SK-N-SH (cell line): Measurements from ENCODE around the gene HECTD2.

Experiments
- FOXM1 ChIP-seq: IDR thresholded peaks from 2 replicates; pipeline ENCODE4 v1.4.0; 2012; ENCODE audit warnings: low read depth, mild to moderate bottlenecking
- MXI1 ChIP-seq: IDR thresholded peaks from 2 replicates; pipeline ENCODE4 v1.6.1; 2012; ENCODE audit warnings: mild to moderate bottlenecking, low read depth, low read length, improper control_type of control experiment
- NRF1 ChIP-seq: IDR thresholded peaks from 2 replicates; pipeline ENCODE4 v1.6.1; 2012; ENCODE audit warnings: low read depth, mild to moderate bottlenecking, low read length
- POLR2AphosphoS5 ChIP-seq: IDR thresholded peaks from 2 replicates; pipeline ENCODE4 v1.6.1; 2012; ENCODE audit warnings: low read depth, low read length
- SMC3 ChIP-seq: IDR thresholded peaks from 2 replicates; pipeline ENCODE4 v1.6.1; 2012; ENCODE audit warnings: low read depth, low read length, improper control_type of control experiment
- TAF1 ChIP-seq: IDR thresholded peaks from 2 replicates; pipeline ENCODE4 v1.6.1; 2012; ENCODE audit warnings: low read depth, mild to moderate bottlenecking, low read length, moderate library complexity, borderline replicate concordance
- TCF12 ChIP-seq: IDR thresholded peaks from 2 replicates; pipeline ENCODE4 v1.4.0; 2012
- TEAD4 ChIP-seq: IDR thresholded peaks from 2 replicates; pipeline ENCODE4 v1.4.0; 2012; ENCODE audit warnings: mild to moderate bottlenecking, borderline replicate concordance; ENCODE audit not compliant: insufficient read depth
- YY1 ChIP-seq: IDR thresholded peaks from 2 replicates; pipeline ENCODE4 v1.4.0; 2012; ENCODE audit warnings: low read depth, mild to moderate bottlenecking
- TF ChIP-seq, protein P1 (sequence below): IDR thresholded peaks from 2 replicates; pipeline ENCODE4 v1.6.1; 2012; ENCODE audit warnings: mild to moderate bottlenecking, low read depth, low read length, moderate library complexity
- TF ChIP-seq, protein P2 (sequence below): fragments of 200-600 bp; sonication (generic); IDR thresholded peaks from 2 replicates; pipeline ENCODE4 v1.6.1; 2017; ENCODE audit warnings: antibody characterized with exemption, mild to moderate bottlenecking, moderate library complexity
- TF ChIP-seq, protein P3 (sequence below): fragments of 150-350 bp; IDR thresholded peaks from 2 replicates; pipeline ENCODE4 v1.6.1; 2017; ENCODE audit warnings: antibody characterized with exemption, low read length, low read depth, borderline replicate concordance
- TF ChIP-seq, protein P4 (sequence below): IDR thresholded peaks from 2 replicates; pipeline ENCODE4 v1.4.0; 2012; ENCODE audit warnings: low read depth
- TF ChIP-seq, protein P5 (sequence below): IDR thresholded peaks from 2 replicates; pipeline ENCODE4 v1.4.0; 2012; ENCODE audit warnings: low read depth, borderline replicate concordance

DNA sequence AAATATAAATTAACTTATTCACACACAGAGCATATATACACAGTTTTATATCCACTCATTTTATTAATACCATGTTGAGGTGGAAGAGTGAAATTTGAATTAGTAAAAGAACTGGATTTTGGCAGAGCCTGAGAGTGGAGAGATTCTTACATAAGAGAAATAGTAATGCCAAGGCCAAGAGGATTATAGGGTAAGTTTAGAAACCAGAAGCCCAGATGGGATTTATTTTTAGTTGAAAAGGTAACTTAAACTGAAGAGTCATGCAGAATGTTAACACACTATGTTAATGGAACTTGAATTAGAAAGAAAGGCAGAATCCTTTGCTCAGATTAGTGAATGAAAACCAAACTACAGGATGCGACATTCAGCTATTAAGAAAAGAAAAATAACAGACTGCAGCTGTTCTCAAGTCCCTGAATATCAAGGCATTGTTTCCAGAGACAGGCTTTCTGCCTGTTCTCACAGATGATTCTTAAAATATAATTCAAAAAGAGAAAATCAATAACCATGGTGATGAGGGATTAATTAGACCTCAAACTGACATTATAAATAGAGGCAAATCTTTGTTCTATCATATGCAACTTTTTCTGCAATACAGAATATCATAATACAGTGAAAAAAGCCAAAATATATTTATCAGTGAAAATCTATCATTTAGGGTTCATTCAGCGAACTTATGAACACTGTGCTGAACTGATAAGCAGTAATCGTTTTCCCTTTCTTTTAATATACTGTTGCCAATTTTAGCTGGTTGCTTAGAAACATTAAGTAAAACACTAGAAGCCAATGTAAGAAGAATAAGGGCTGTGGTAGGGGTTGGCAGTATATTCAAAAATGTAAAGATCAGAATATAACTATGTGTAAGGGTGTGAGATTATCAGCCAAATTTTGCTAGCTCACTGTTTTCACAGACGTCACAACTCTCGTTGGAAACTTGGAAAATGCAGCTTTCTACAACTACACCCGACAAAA is 34.4 kb downstream of the HECTD2 start:
- TF ChIP-seq, protein P1, sequence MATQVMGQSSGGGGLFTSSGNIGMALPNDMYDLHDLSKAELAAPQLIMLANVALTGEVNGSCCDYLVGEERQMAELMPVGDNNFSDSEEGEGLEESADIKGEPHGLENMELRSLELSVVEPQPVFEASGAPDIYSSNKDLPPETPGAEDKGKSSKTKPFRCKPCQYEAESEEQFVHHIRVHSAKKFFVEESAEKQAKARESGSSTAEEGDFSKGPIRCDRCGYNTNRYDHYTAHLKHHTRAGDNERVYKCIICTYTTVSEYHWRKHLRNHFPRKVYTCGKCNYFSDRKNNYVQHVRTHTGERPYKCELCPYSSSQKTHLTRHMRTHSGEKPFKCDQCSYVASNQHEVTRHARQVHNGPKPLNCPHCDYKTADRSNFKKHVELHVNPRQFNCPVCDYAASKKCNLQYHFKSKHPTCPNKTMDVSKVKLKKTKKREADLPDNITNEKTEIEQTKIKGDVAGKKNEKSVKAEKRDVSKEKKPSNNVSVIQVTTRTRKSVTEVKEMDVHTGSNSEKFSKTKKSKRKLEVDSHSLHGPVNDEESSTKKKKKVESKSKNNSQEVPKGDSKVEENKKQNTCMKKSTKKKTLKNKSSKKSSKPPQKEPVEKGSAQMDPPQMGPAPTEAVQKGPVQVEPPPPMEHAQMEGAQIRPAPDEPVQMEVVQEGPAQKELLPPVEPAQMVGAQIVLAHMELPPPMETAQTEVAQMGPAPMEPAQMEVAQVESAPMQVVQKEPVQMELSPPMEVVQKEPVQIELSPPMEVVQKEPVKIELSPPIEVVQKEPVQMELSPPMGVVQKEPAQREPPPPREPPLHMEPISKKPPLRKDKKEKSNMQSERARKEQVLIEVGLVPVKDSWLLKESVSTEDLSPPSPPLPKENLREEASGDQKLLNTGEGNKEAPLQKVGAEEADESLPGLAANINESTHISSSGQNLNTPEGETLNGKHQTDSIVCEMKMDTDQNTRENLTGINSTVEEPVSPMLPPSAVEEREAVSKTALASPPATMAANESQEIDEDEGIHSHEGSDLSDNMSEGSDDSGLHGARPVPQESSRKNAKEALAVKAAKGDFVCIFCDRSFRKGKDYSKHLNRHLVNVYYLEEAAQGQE, result no peak
- TF ChIP-seq POLR2AphosphoS5, result no peak
- no peak for TF ChIP-seq MXI1
- TF ChIP-seq YY1, result no peak
- no peak for TF ChIP-seq TAF1
- no peak for TF ChIP-seq NRF1
- TF ChIP-seq, protein P2, sequence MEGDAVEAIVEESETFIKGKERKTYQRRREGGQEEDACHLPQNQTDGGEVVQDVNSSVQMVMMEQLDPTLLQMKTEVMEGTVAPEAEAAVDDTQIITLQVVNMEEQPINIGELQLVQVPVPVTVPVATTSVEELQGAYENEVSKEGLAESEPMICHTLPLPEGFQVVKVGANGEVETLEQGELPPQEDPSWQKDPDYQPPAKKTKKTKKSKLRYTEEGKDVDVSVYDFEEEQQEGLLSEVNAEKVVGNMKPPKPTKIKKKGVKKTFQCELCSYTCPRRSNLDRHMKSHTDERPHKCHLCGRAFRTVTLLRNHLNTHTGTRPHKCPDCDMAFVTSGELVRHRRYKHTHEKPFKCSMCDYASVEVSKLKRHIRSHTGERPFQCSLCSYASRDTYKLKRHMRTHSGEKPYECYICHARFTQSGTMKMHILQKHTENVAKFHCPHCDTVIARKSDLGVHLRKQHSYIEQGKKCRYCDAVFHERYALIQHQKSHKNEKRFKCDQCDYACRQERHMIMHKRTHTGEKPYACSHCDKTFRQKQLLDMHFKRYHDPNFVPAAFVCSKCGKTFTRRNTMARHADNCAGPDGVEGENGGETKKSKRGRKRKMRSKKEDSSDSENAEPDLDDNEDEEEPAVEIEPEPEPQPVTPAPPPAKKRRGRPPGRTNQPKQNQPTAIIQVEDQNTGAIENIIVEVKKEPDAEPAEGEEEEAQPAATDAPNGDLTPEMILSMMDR, result no peak
- TF ChIP-seq, protein P3, sequence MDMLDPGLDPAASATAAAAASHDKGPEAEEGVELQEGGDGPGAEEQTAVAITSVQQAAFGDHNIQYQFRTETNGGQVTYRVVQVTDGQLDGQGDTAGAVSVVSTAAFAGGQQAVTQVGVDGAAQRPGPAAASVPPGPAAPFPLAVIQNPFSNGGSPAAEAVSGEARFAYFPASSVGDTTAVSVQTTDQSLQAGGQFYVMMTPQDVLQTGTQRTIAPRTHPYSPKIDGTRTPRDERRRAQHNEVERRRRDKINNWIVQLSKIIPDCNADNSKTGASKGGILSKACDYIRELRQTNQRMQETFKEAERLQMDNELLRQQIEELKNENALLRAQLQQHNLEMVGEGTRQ, result no peak
- TF ChIP-seq TCF12, result no peak
- TF ChIP-seq TEAD4, result no peak
- TF ChIP-seq, protein P4, sequence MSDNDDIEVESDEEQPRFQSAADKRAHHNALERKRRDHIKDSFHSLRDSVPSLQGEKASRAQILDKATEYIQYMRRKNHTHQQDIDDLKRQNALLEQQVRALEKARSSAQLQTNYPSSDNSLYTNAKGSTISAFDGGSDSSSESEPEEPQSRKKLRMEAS, result no peak
- TF ChIP-seq, protein P5, sequence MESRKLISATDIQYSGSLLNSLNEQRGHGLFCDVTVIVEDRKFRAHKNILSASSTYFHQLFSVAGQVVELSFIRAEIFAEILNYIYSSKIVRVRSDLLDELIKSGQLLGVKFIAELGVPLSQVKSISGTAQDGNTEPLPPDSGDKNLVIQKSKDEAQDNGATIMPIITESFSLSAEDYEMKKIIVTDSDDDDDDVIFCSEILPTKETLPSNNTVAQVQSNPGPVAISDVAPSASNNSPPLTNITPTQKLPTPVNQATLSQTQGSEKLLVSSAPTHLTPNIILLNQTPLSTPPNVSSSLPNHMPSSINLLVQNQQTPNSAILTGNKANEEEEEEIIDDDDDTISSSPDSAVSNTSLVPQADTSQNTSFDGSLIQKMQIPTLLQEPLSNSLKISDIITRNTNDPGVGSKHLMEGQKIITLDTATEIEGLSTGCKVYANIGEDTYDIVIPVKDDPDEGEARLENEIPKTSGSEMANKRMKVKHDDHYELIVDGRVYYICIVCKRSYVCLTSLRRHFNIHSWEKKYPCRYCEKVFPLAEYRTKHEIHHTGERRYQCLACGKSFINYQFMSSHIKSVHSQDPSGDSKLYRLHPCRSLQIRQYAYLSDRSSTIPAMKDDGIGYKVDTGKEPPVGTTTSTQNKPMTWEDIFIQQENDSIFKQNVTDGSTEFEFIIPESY, result no peak
- TF ChIP-seq FOXM1, result no peak
- no peak for TF ChIP-seq SMC3
